HG03135 (cell line): Measurements from ENCODE around the gene PCSK7.
"Not testable (repeated sequence)": the region's sequence is repeated elsewhere in the genome, so short reads cannot be mapped to it uniquely, and the experiment has no call there.

Experiments used
- ATAC-seq: cut with Tn5 transposase; IDR thresholded peaks from one replicate; pipeline ENCODE4 v1.9.1; 2021; ENCODE audit warnings: mild to moderate bottlenecking, moderate library complexity; ENCODE audit not compliant: unreplicated experiment

PCSK7 gene, protein sequence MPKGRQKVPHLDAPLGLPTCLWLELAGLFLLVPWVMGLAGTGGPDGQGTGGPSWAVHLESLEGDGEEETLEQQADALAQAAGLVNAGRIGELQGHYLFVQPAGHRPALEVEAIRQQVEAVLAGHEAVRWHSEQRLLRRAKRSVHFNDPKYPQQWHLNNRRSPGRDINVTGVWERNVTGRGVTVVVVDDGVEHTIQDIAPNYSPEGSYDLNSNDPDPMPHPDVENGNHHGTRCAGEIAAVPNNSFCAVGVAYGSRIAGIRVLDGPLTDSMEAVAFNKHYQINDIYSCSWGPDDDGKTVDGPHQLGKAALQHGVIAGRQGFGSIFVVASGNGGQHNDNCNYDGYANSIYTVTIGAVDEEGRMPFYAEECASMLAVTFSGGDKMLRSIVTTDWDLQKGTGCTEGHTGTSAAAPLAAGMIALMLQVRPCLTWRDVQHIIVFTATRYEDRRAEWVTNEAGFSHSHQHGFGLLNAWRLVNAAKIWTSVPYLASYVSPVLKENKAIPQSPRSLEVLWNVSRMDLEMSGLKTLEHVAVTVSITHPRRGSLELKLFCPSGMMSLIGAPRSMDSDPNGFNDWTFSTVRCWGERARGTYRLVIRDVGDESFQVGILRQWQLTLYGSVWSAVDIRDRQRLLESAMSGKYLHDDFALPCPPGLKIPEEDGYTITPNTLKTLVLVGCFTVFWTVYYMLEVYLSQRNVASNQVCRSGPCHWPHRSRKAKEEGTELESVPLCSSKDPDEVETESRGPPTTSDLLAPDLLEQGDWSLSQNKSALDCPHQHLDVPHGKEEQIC

DNA sequence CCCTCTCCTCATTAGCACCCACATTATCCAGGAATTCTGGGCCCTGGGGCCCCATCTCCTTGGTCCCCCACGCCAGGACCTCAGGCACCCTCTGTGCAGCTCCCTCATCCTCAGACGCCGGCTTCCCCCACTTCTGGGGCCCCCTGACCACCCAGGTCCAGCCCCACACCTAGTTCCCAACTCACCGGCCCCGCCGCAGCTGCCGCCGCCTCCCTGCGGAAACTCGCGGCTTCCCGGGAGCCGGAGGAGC, at the start of gene PCSK7:
PCSK7 (minus strand) TSS at position 232 of the 250 bp plus-strand sequence. CDS start 2,229 bp downstream, outside the sequence.
- ATAC-seq = no peak

DNA sequence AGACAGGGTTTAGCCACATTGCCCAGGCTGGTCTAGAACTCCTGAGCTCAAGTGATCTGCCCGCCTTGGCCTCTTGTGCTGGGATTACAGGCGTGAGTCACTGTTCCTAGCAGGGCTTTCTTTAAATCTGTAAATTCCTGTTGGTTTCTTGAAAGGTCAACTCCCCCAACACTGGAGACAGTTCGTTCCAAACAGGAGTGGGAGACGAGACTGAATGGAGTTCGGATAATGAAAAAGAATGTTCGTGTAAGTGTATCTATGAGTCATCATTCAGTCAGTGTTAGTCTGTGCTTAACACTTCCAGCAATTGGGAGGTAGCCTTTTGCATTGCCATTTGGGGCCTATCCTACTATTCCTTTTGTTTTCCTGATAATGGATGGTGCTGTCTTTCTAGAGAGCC, 49.3 kb upstream of the PCSK7 start:
- ATAC-seq = no peak

DNA sequence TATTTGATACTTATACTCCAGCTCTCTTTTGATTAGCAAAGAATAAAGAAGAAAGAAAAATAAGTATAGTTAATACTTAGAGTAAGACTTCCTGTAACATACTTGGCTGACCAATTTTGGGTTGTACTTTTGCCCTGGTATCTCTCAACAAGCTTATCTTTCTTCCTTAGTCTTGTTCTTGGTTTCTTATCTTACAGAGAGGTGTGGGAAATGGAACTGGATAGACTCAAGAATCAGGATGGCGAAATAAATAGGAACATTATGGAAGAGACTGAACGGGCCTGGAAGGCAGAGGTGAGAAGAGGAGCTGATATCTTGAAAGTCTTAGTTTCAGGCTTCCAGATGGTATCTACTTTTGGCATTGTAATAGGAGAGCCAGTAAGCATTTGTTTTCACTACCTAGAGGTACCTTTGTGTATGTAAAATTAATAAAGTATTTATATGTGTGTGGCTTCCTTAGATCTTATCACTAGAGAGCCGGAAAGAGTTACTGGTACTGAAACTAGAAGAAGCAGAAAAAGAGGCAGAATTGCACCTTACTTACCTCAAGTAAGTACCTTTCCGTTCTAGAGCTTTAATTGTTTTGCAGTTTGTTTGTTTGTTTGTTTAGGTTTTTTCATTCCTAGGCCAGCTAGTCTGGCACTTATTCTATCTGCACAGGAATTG, 48.0 kb upstream of the PCSK7 start:
- ATAC-seq = no peak

DNA sequence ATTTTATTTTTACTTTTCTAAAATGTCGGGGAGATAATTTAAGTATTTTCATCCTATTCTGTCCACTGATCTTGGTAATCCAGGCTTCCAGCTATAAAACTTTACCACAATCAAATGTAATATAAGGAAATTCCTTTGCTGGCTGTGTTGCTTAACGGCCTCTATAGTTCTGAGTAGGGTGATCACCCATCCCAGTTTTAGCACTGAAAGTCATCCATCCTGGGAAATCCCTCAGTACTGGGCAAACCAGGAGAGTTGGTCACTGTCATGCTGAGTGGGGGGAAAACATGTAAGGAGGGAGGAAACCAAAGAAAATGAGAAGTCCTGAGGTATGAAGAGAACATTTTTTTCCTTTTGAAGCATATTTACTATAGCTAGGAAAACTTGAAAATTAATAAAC, 46.5 kb upstream of the PCSK7 start:
- no peak for ATAC-seq

DNA sequence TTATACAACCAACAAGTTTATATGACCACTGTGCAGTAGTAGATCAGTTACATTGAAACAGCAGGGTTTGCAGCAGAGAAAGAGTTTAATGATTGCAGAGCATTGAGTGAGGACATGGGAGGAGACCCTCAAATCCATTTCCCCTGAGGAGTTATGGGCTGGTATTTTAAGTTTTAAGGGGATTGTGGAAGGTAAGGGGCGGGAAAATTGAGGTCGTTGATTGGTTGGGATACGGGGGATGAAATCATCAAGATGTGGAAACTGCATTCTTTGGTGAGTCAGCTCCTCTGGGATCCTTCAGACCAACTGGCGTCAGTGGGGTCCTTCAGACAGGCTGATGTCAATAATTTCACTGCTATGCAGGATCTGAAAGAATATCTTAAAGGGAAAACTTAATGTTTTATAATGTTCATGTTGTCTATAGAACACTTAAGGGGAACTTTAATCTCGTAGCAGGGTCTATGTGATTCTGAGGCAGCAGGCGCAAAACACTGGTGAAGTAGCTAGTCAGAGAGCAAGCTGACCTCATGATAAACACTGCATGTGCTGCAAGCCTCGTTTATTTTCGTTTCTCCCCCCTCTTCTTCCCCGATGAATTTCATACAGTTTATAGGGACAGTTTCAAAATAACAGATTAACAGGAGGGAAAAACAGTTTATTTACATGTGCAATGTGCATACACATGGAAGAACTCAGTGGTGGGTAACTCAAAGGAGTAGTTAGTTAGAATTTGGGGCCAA, 41.8 kb upstream of the PCSK7 start:
- no peak for ATAC-seq

DNA sequence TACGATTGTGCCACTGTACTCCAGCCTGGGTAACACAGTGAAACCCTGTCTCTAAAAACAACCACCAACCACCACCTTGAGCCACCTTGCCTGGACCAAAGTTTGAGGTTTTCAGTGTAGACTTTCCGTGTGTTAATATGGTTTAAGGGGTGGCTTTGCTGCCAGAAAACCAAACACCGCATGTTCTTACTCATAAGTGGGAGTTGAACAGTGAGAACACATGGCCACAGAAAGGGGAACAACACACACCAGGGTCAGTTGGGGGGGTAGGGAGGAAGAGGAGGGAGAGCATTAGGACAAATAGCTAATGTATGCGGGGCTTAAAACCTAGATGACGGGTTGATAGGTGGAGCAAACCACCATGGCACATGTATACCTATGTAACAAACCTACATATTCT, 40.3 kb upstream of the PCSK7 start:
- not testable (repeated sequence) for ATAC-seq

DNA sequence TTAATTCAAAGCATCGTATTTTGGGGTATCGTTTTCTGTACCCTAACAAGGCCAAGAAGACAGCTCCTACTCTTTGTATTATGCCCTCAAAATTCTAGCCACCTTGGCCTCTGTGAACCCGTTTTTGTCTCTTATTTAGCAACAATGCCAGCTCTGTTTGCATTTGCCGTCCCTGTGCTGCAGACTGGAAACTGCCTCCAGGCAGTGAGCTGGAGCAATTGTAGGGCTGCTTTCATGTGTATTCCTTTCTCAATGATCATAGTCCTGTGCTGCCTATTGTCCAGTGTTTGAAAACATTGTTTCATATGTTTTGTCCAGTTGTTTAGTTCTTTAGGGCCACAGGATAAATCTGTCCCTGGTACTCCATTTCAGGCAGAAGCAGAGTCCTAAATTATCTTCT, 39.3 kb upstream of the PCSK7 start:
- no peak for ATAC-seq

DNA sequence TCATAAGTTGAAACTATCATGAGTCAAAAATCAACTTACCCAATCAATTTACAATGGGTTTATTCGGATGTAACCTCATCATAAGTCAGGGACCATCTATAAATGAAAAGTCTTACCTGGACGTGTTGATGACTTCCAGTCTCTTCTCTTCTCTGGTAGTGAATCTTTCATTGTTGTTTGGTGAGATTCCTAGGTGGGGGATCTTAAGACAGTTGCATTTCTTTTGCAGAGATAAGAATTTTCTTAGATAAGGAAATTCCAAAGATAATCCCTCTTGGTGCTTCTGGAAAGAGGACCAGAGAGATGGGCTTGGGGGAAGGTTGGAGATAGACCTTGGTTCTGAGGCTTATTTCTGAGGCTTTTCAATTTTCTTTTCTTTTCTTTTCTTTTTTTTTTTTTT, 38.0 kb upstream of the PCSK7 start:
- ATAC-seq = no peak

DNA sequence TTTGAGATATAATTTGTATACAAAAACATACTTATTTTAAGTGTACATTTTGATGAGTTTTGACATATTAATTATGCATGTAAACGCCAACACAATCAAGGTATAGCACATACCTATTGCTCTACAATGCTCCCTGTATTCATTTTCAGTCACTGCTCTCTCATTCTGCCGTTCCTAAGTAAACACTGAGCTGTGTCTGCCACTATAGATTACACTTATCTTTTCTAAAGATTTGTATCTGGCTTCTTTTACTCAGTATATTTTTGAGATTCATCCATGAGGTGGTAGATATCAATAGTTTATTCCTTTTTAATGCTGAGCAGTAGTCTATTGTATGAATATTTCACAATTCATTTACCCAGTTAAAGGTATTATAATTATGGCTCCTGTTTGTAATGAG, 33.9 kb upstream of the PCSK7 start:
- no peak for ATAC-seq

DNA sequence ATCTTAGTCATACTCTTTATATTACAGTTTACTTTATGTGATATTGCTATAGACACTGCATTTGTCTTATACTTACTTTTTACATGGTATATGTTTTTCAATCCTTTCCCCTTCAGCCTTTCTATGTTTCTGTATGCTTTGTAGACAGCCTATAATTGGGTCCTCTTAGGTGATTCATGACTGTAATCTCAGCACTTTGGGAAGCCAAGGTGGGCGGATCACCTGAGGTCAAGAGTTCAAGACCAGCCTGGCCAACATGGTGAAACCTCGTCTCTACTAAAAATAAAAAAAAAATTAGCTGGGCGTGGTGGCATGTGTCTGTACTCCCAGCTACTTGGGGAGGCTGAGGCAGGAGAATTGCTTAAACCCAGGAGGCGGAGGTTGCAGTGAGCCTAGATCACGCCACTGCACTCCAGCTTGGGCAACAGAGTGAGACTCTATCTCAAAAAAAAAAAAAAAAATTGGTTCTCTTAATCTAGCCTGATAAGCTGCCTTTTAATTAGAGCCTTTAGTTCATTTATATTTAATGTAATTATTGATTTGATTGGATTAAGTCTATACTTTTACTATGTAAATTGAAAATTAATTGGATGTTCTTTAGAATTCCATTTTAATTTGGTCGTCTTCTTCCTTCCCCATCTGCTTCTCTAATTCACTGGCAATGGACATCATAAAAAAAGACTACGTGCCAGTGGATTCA, 32.9 kb upstream of the PCSK7 start:
- ATAC-seq = not testable (repeated sequence)

DNA sequence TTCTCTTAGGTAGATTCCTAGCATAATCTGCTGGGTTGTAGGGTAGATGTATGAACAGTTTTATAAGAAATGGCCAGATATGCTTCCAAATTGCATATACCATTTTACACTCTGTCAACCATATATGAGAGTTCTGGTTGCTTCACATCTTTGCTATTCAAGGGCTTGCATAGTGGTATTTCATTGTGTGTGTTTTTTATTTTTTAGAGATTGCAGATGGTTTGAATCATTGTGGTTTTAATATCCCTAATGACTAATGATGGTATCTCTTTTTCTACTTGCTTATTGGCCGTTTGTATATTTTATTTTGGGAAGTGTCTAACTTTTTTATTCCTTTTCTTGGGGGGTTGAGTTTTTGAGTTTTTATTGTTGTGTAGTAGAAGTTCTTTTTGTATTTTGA, 27.5 kb upstream of the PCSK7 start:
- ATAC-seq = no peak

DNA sequence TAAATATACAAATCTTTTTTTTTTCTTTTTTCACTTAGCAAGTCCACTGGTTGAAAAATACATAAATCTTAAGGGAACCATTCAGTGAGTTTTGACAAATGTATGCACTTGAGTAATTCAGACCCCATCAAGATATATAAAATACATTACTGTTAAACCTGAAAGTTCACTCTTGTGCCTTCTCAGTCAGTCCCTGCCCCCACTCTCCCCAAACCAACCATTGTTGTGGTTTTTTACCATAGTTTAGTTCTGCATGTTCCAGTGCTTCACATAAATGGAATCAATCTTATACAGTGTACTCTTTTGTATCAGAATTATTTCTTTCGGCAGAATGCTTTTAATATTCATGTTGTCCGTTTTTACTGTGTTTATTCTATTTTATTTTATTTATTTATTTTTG, 26.7 kb upstream of the PCSK7 start:
- no peak for ATAC-seq

DNA sequence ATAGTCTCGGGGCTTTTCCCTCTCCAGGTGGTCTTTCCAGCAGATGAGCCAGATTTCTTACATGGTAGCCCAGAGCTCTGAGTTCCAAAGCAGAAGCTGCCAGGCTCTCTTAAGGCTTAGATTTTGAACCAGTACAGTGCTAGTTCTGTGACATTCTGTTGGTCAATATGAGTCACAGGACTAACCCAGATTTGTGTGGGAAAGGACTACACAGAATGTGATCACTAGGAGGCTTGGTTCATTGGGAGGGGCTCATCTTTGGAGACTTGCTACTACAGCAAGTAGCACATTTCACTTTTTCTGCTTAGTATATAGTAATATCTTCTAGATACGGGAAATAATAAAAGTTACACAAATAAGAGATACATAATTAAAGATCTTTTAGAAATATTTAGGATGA, 24.7 kb upstream of the PCSK7 start:
- ATAC-seq = no peak

DNA sequence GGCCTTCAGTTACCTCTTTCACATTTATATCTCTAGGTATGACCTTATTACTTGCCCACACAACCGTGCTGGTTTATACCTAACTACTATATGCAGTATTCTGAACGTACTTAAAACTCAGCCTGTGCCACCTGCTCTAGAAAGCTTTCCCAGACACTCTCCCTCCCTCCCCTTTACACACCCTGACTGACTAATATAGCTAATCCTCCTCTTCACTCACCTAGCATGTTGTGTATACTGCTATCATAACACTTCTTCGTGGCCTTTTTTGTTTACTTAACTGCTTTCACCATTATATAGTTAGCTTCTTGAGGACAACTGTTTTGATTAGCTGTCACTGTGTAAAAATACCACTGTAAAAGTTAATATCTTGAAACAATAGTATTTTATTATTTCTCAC, 24.1 kb upstream of the PCSK7 start:
- no peak for ATAC-seq

DNA sequence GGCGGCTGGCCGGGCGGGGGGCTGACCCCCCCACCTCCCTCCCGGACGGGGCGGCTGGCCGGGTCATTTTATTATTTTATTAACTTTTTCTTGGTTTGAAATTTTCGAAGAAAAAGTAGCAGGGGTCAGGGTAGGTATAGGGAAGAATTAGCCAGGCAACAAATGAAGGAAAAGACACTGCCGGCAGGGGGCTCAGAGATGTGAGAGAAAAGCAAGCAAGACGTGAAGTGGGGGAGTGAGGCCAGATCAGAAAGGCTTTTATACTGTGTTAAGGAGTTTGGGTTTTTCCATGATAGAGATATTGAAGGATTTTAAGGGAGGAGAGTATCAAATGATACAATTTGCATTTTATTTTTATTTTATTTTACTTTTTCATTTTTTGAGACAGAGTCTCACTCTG, 19.6 kb upstream of the PCSK7 start:
- ATAC-seq = no peak

DNA sequence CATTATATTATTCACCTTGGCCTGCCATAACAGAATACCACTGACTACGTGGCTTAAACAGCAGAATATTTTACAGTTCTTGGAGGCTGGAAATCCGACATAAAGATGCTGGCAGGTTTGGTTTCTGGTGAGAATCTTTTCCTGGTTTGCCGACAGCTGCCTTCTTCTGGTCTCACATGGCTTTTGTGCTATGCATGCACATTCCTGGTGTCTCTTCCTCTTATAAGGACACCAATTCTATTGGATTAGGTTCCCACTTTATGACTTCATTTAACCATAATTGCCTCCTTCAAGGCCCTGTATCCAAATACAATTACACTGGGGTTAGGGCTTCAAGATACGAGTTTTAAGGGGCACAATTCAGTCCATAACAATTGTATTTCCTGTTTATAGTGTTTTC, 17.7 kb upstream of the PCSK7 start:
- ATAC-seq = no peak

DNA sequence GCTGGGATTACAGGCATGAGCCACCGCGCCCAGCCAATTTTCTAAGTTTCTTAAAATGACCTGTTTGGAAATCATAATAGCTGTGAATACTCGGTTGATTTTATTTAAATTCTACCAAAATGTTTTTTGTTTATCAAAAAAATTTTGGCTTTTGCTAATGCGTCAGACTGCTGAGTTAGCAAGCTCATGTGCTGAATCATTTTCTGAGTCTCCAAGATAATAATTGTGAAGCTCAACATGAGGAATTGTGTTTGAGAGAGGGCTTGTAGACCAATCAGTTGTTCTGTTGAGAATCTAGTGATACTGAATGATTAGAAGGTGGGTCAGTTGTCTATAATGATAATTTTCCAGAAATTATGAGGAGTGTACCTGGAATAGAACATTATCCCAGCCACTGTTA, 16.5 kb upstream of the PCSK7 start:
- ATAC-seq = no peak

DNA sequence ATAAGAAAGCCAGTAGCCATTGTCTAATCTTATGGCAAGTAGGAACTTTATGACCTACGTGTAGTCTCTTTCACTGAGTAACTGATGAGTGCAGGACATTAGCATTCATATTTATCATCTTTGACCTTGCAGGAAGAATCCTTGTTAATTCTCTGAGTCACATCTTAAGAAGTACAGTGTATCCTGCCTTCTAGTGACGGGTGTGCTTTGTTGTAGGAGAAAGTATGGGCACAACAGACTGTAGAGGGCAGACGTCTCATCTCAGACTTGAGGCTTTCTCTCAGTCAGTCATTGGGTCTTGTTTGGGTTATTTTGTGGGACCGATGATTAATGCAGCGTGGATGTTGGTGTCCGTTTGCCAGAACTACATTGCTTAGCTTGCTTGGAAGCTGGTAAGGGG, 7.4 kb upstream of the PCSK7 start:
- no peak for ATAC-seq

DNA sequence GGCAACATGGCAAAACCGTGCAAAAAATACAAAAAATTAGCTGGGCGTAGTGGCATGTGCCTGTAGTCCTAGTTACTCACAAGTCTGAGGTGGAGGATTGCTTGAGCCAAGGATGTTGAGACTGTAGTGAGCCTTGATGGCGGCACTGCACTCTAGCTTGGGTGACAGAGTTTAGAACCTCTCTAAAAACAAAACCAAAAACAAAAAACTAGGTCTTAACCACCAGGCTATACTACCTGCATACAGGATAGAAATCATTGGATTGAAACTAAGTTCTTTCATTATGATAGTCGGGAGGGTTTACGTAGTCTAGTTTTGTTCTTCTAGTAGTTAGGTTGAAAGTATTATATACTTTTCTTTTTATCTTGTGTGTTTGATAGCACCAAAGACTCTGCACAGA, 6.3 kb upstream of the PCSK7 start:
- no peak for ATAC-seq

DNA sequence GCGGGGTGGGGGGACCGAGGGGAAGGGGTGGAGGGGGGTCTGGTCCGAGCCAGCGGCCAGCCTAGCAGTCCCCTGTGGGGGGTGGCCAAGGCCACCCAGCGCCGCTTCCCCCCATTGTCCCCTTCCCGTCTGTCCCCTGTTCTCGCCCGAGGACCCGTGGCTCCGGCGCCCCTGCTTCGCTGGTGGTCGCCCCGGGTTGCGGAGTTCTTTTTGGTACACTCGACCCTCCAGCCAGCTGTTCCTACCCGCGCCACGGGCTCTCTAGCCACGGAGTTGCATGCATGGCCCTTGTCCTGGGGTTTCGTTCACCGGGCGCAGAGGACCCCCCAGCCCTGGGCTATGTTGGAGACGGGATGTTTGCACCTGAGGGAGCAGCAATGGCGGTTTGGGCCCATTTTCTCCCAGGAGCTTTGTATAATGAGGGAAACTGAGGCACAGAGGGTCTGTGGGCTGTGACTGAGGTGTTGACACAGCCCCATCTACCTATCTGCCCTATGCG, 1.1 kb upstream of the PCSK7 start:
- no peak for ATAC-seq
